AG09309 (cell line): Measurements from ENCODE around the gene GBF1.
A peak's percentile ranks its signal among the peaks of the same experiment; 100 is the strongest.

ENCODE experiments used
- DNase-seq: peaks from one replicate; pipeline ENCODE4 v3.0.0-alpha.2; 2010; ENCODE audit warnings: low read depth
- H3K4me3 ChIP-seq: 2 replicates; pipeline ENCODE4 v1.5.1; 2011; ENCODE audit warnings: mild to moderate bottlenecking, low read depth, low read length, moderate library complexity; ENCODE audit not compliant: control insufficient read depth
- TF ChIP-seq, protein P1 (sequence below): IDR thresholded peaks from 2 replicates; pipeline ENCODE4 v1.5.1; 2011; ENCODE audit warnings: mild to moderate bottlenecking, low read depth, low read length, inconsistent platforms; ENCODE audit not compliant: insufficient read depth, control insufficient read depth; ENCODE audit errors: missing control alignments

Gene GBF1

DNA sequence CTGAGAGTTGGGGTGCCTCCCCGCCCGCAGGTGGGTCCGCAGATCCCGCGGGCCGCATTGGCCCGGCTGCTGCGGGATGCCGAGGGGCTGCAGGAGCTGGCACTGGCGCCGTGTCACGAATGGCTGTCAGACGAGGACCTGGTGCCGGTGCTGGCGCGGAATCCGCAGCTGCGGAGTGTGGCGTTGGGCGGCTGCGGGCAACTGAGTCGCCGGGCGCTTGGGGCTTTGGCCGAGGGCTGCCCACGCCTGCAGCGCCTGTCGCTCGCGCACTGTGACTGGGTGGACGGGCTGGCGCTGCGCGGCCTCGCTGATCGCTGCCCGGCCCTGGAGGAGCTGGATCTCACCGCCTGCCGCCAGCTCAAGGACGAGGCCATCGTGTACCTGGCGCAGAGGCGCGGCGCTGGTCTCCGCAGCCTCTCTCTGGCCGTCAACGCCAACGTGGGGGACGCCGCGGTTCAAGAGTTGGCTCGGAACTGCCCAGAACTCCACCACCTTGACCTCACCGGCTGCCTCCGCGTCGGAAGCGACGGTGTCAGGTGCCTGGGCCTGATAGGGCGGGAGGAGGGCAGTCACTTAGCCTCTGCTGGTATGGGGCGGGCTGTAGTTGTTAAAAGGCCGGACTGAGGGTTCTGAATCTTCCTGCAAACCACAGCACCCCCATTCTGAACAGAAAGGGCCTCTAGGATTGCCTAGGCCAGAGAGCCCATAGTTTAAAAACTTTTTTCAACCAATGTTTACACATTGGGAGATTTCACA lies 176.6 kb downstream of the GBF1 start:
- TF ChIP-seq, protein P1, sequence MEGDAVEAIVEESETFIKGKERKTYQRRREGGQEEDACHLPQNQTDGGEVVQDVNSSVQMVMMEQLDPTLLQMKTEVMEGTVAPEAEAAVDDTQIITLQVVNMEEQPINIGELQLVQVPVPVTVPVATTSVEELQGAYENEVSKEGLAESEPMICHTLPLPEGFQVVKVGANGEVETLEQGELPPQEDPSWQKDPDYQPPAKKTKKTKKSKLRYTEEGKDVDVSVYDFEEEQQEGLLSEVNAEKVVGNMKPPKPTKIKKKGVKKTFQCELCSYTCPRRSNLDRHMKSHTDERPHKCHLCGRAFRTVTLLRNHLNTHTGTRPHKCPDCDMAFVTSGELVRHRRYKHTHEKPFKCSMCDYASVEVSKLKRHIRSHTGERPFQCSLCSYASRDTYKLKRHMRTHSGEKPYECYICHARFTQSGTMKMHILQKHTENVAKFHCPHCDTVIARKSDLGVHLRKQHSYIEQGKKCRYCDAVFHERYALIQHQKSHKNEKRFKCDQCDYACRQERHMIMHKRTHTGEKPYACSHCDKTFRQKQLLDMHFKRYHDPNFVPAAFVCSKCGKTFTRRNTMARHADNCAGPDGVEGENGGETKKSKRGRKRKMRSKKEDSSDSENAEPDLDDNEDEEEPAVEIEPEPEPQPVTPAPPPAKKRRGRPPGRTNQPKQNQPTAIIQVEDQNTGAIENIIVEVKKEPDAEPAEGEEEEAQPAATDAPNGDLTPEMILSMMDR: no peak
- H3K4me3 ChIP-seq: peak overlapping the region; percentile 83
- no peak for DNase-seq

- no peak for DNase-seq
- TF ChIP-seq, protein P1: peak; percentile 92
- peak overlapping the region; percentile 83 for H3K4me3 ChIP-seq
Measured at GRCh38 chr10:102422545-102423129, 177.3 kb downstream of the GBF1 start.

DNA sequence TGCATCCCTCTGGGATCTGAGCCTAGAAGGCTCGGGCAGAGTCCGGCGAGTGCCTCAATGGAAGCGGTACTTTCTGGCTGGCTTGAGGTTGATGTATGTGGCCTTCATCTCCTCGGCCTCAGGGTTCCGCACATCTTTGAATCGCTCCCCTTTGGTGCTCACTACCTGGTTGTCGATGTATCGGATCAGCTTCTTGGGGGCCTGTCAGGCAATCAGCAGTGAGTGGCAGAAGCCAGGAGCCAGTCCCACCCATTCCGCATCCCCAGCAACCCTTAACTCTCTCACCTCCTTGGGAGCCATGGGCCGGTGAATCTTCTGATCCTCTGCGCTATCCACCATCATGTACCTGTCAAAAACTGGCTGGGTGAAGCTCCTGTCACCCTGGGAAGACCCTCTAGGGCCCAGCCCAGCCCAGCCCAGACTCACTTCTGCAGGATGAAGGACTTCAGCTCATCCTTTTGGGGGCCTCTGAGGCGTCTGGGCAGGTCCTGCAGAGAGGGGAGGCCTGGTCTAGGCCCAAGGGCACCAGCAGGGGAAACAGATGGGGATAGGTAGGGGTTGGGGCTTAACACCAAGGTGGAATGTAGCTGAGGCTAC lies 178.1 kb downstream of the GBF1 start:
- no peak for DNase-seq
- no peak overlapping the region for H3K4me3 ChIP-seq
- TF ChIP-seq, protein P1: no peak

- no peak for DNase-seq
- TF ChIP-seq, protein P1: no peak
- H3K4me3 ChIP-seq: no peak overlapping the region
Measured at GRCh38 chr10:102424145-102424544, 178.8 kb downstream of the GBF1 start.

DNA sequence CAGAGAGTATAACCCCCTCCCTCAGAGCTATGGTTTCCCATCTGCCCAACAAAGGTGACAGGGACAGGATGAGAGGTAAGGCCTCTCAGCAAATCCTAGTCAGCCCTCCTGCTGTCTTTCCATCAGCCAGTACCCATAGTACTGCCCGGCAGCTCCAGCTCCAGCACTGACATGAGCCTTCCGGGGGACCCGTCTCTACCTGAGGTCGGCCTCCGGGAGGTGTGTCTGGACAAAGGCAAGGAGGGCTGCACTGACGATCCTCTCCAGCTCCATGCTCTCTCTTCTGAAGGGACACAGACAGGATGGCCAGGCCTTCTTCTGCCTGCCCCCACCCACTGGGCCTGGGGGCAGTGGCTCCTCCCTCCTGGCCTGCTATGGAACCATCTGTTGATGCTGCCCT lies 179.6 kb downstream of the GBF1 start:
- DNase-seq: no peak
- no peak overlapping the region for H3K4me3 ChIP-seq
- TF ChIP-seq, protein P1: no peak

GRCh38 chr10:102425444-102425843 lies 180.1 kb downstream of the GBF1 start:
- no peak for DNase-seq
- TF ChIP-seq, protein P1: no peak
- H3K4me3 ChIP-seq: no peak overlapping the region
